Stimulated activated CD4-positive, alpha-beta T cell treated with anti-CD3 and anti-CD28 coated beads, Interleukin-4, amount 100 ng/mL, for 1 hour (primary cell): ENCODE data around the gene GIMAP4.
"Not testable (repeated sequence)": the region's sequence is repeated elsewhere in the genome, so short reads cannot be mapped to it uniquely, and the experiment has no call there.

ENCODE experiments used
- DNase-seq: peaks from one replicate; pipeline ENCODE4 v3.0.0-alpha.2; 2020

Gene GIMAP4

GRCh38 chr7:150580638-150581394 is 13.6 kb downstream of the GIMAP4 start:
- no peak for DNase-seq

GRCh38 chr7:150585199-150585598 is 18.0 kb downstream of the GIMAP4 start:
- DNase-seq = no peak

GRCh38 chr7:150586068-150586784 is 19.0 kb downstream of the GIMAP4 start:
- DNase-seq = no peak

- no peak for DNase-seq
Observed at GRCh38 chr7:150586785-150587152, 19.6 kb downstream of the GIMAP4 start.

GRCh38 chr7:150587551-150587950 is 20.4 kb downstream of the GIMAP4 start:
- DNase-seq = no peak

- no peak for DNase-seq
Observed at GRCh38 chr7:150594805-150595204, 27.6 kb downstream of the GIMAP4 start.

- no peak for DNase-seq
Observed at GRCh38 chr7:150595361-150595760, 28.2 kb downstream of the GIMAP4 start.

GRCh38 chr7:150603600-150603999 is 36.4 kb downstream of the GIMAP4 start:
- DNase-seq = not testable (repeated sequence)

GRCh38 chr7:150610233-150610632 is 43.0 kb downstream of the GIMAP4 start:
- DNase-seq = no peak

GRCh38 chr7:150612925-150613324 is 45.7 kb downstream of the GIMAP4 start:
- no peak for DNase-seq

- DNase-seq = no peak
Observed at GRCh38 chr7:150613880-150614279, 46.7 kb downstream of the GIMAP4 start.

- not testable (repeated sequence) for DNase-seq
Observed at GRCh38 chr7:150614426-150614825, 47.2 kb downstream of the GIMAP4 start.

- DNase-seq = not testable (repeated sequence)
Observed at GRCh38 chr7:150615221-150615755, 48.1 kb downstream of the GIMAP4 start.

GRCh38 chr7:150620061-150620460 is 52.9 kb downstream of the GIMAP4 start:
- DNase-seq = no peak

- DNase-seq = no peak
Observed at GRCh38 chr7:150620617-150621371, 53.6 kb downstream of the GIMAP4 start.

- no peak for DNase-seq
Observed at GRCh38 chr7:150621376-150621775, 54.2 kb downstream of the GIMAP4 start.
